ENCODE measurements around the gene MRPL46.

MRPL46 gene

GRCh38 chr15:88467073-88467934, at the start of gene MRPL46, which contains the start of gene MRPS11:
TSS of gene MRPL46 (minus strand) at chr15:88467388. CDS start at chr15:88467377, 11 bp downstream.
TSS of gene MRPS11 (plus strand) at chr15:88467708. CDS start at chr15:88467718, 10 bp downstream.
- peak; percentile 86 for DNase-seq

GRCh38 chr15:88513195-88513594, 46.0 kb upstream of the MRPL46 start:
- DNase-seq: peak; percentile 72

GRCh38 chr15:88512601-88513000, 45.4 kb upstream of the MRPL46 start:
- DNase-seq: peak; percentile 67

- DNase-seq: no peak
Observed at GRCh38 chr15:88512078-88512477, 44.9 kb upstream of the MRPL46 start.

- no peak for DNase-seq
Observed at GRCh38 chr15:88511161-88511560, 44.0 kb upstream of the MRPL46 start.

- DNase-seq: no peak
Observed at GRCh38 chr15:88509964-88510363, 42.8 kb upstream of the MRPL46 start.

GRCh38 chr15:88509321-88509720, 42.1 kb upstream of the MRPL46 start:
- DNase-seq: no peak

- DNase-seq: no peak
Observed at GRCh38 chr15:88506628-88507027, 39.4 kb upstream of the MRPL46 start.

DNA sequence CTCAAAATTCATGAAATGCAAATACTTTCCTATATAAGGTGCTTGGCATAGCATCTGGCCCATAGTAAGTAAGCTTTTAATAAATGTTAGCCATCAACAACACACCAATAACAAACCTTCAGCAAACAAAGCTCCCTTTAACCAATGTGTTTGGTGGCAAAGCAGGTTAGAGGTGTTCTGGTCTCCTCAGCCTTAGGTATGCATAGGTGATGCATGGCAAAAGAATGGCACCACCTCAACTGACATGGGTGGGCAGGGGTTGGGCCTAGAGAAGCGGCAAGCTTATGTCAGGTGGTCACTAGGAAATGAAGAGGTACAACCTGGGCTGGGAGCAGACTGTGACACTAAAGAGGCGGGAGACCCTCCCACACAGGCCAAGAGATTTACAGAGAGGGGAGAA, 38.5 kb upstream of the MRPL46 start:
- DNase-seq: no peak

DNA sequence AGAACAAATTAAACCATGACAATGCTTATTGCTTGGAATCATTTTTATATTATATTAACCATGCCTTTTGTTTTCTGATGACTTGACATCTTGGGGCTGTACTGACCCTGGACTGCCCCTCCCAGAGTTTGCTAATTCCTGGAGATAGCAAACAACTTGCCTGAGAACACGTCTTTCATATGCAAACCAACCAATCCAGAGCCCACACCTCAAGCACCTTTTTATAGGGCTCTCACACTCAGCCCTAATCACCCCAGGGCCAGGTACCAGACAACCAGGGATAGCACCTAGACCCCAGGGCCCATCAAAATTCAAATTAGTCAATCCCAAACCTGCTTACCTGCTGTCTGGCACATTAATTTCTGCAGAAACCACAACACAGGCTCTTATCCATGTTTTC, 37.3 kb upstream of the MRPL46 start:
- no peak for DNase-seq

DNA sequence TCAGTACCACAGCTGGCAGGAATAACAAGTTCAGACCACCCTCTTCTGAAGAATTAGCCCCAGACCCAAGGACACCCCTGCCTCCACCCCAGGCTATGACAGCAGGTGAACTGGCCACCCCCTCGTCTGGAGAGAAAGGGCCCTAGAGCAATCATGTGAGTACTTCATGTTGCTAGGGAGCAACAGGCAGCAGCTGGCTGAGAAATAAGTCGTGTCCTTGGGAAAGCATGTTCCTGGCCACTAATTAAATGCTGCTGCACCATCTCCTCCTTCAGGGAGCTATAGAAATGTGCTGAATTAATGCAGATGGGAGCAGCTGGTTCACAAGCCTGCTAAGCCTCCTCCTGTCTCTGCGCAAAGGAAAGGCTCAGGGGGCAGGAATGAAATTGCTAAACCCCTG, 31.8 kb upstream of the MRPL46 start:
- no peak for DNase-seq

- no peak for DNase-seq
Observed at GRCh38 chr15:88497109-88497765, 30.0 kb upstream of the MRPL46 start.

DNA sequence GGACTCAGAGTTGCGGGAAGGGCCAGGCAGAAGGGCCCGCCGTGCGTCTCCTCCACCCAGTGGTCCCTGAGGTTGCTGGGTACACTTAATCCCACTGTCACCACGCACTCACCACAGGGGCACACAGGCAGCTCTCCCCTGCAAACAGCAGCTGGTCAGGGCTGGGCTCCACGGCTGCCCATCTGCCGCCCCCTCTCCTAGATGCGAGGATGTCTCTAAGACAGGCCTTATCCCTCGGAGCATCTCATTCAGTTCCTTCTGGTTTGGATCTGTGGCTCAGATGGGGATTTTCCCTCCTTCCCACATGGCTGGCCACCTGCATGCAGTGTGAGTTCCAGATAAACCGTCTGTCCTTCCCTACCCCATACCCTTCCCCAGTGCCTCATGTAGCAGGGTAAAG, 26.7 kb upstream of the MRPL46 start:
- DNase-seq: no peak

DNA sequence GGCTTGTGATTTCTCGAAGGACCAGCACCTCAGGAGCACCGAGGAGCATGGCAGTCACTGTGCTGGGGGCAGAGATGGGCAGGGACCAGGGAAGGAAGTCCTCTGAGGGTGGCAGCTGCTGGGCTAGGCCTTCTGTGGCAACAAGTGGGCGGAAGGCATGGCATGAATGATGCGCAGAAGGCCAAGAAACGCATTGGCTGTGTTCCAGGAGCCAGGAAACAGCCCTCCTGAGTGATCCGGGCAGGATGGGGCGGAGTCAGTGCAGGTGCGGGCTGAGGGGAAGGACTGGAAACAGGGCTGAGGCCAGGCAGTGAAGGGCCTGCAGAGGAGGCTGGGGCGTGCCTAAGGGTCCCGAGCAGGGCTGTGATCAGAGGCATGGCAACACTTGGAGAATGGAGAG, 24.0 kb upstream of the MRPL46 start:
- no peak for DNase-seq

DNA sequence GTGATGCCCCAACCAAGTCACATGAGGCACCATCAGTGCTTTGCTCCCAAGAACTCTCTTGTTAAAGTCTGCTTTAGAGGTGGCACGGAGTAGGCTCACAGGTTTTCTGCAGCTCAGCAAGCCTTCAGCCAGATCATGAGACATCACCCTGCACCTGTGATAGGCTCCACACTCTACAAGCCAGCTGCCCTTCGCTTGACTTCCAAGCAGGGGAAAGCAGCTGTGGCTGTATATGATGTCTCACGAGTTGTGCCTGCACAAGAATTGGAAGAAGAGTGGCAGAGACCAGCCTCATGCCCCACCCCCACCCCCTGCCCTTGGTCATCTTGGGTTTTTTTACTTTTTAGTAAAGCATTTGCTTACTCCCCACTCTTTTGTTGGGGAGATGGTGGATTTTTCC, 22.8 kb upstream of the MRPL46 start:
- no peak for DNase-seq

DNA sequence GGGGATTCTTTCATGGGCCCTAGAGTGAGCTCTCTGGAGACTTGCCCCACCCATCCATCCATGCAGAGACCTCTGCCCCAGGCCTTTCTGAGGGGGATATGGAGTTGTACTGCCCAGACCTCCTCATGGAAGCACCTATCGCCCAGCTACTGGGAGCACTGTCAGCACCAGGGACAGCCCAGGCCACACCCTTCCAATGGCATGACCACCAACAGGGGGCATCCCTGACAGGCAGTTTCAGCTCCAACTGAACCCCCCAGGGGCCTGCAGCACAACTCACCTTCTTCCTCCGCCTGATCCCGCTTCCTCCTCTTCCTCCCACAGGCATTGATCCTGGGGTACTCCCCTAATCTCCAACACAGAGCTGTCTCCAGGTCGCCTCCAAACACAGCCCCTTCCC, 22.1 kb upstream of the MRPL46 start:
- no peak for DNase-seq

- DNase-seq: no peak
Observed at GRCh38 chr15:88487796-88488523, 20.8 kb upstream of the MRPL46 start.

DNA sequence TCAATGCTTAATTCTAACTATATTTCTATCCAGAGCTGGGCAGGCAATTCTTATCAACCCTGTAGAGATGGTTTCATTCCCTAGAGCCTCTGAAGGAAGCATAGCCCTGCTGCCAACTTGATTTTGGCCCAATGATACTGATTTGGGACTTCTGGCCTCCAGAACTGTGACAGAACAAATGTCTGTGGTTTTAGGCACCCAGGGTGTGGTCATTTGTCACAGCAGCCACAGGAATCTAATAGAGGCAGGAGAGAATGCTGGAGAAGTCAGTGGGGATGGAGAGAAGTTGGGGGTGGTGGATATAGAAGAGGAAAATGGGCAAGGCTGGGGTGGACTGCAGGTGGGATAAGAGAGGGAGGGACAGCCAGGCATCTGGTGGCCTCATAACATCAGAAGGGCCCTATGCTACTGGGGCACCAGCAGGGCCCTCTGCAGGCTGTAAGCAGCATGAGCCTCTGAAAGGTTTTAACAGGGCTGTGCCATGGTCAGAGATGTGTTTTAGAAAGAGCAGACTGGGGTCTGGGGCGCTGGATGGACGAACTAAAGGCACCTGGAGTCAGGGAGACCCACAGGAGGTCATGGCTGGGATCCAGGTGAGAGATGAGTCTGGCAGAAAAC, 20.1 kb upstream of the MRPL46 start:
- peak; percentile 16 for DNase-seq

GRCh38 chr15:88484682-88485331, 17.6 kb upstream of the MRPL46 start:
- DNase-seq: peak; percentile 44

DNA sequence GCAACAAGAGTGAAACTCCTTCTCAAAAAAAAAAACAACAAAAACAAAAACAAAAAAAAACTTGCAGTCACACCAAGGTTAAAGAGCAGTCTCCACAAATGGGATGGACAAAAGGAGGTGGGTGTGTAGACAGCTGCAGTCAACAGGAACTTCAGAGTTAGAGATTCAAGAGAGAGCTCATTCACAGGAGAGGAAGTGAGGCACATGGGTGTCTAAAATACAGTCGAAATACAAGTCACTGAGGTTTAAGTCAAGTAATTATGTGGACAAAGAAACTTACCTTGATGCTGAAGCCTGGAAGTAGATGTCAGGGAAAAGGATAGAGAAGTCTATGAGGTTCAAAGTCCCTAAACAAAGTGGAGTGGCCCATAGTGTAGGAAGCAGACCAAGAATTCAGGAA, 15.1 kb upstream of the MRPL46 start:
- DNase-seq: no peak

- DNase-seq: no peak
Observed at GRCh38 chr15:88480981-88481380, 13.8 kb upstream of the MRPL46 start.

GRCh38 chr15:88479169-88479568, 12.0 kb upstream of the MRPL46 start:
- no peak for DNase-seq

DNA sequence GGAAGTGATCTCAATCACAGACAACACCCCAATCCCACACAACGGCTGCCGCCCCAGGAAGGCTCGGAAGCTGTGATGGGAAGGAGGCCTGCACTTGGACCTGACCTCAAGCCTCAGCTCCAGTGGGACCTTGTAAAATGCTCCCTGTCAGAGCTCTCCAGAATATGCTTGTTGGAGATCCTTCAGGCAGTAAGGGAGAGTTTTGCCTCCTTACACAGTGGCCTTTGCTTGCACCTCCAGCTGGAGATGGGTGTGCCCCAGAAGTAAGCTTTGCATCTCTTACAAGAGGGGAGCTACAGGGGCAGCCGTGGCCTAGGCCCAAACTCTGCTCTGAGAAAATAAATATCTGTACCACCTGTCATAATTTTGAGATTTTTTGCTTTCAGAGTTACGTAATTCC, 10.7 kb upstream of the MRPL46 start:
- DNase-seq: no peak
